ENCODE results near the gene GDF9.

Gene GDF9

GRCh38 chr5:132812123-132812765, 54.0 kb downstream of the GDF9 start:
- H3K27ac Mint-ChIP-seq: no peak overlapping the region
- no peaks in the 10 kb centered on the region for H3K9me3 Mint-ChIP-seq
- peak overlapping the region; percentile 75 for H3K4me3 Mint-ChIP-seq
- H3K36me3 Mint-ChIP-seq (ENCODE audit: low read depth): peaks cover 1% of the 10 kb centered on the region
- H3K27me3 Mint-ChIP-seq (ENCODE audit: low read depth): peaks cover 71% of the 10 kb centered on the region
- peaks cover 8% of the 10 kb centered on the region for H3K4me1 Mint-ChIP-seq (ENCODE audit: low read depth)

All from T-helper 1 cell treated with Interleukin-12 subunit alpha and Interleukin-12 subunit beta and Interleukin-4 antibody, amounts not matched to agents 30 μg/mL and 1 μg/mL, for 36 hours (primary cell).